GM23338 (cell line): ENCODE measurements around the gene SMIM15. TPM values are rescaled to one million over a fixed set of nuclear protein-coding genes. Genes with fewer than 3 reads are reported as not detected.
A peak's percentile ranks its signal among the peaks of the same experiment; 100 is the strongest.

Experiments used
- ATAC-seq: fragments of 200-7000 bp; cut with Tn5 transposase; 3 replicates; pipeline ENCODE4 v1.9.1; 2020
- DNase-seq: peaks from one replicate; pipeline ENCODE4 v3.0.0-alpha.2; 2015; ENCODE audit warnings: low spot score
- H2AFZ ChIP-seq: fragments of 200-600 bp; sonication (generic); 2 replicates; pipeline ENCODE4 v1.8.0; 2016; ENCODE audit warnings: antibody characterized with exemption, mild to moderate bottlenecking, moderate library complexity
- H3F3A ChIP-seq: fragments of 200-600 bp; sonication (generic); replicated peaks from 2 replicates; pipeline ENCODE4 v1.8.0; 2017; ENCODE audit warnings: antibody characterized with exemption, mixed run types, low read depth
- H3K27ac ChIP-seq: fragments of 200-600 bp; sonication (generic); 2 replicates; pipeline ENCODE4 v1.6.1; 2016; ENCODE audit warnings: low read depth
- H3K27me3 ChIP-seq: fragments of 200-600 bp; sonication (generic); 2 replicates; pipeline ENCODE4 v1.8.0; 2016; ENCODE audit warnings: mild to moderate bottlenecking, mixed run types, moderate library complexity; ENCODE audit not compliant: insufficient read depth
- H3K36me3 ChIP-seq: fragments of 200-600 bp; sonication (generic); 2 replicates; pipeline ENCODE4 v1.8.0; 2016; ENCODE audit warnings: mild to moderate bottlenecking; ENCODE audit not compliant: insufficient read depth
- H3K4me1 ChIP-seq: fragments of 200-600 bp; sonication (generic); 2 replicates; pipeline ENCODE4 v1.8.0; 2016; ENCODE audit warnings: mild to moderate bottlenecking, moderate library complexity; ENCODE audit not compliant: insufficient read depth
- H3K4me2 ChIP-seq: fragments of 200-600 bp; sonication (generic); 2 replicates; pipeline ENCODE4 v1.7.1; 2017; ENCODE audit warnings: mixed run types
- H3K4me3 ChIP-seq: fragments of 200-600 bp; sonication (generic); 2 replicates; pipeline ENCODE4 v1.6.1; 2016; ENCODE audit warnings: mixed run types
- H3K79me2 ChIP-seq: fragments of 200-600 bp; sonication (generic); replicated peaks from 2 replicates; pipeline ENCODE4 v1.8.0; 2017; ENCODE audit warnings: mild to moderate bottlenecking; ENCODE audit not compliant: insufficient read depth
- H3K9me2 ChIP-seq: fragments of 200-600 bp; sonication (generic); 2 replicates; pipeline ENCODE4 v1.8.0; 2017; ENCODE audit not compliant: insufficient read depth
- H4K20me1 ChIP-seq: fragments of 200-600 bp; sonication (generic); replicated peaks from 2 replicates; pipeline ENCODE4 v1.8.0; 2017; ENCODE audit warnings: mild to moderate bottlenecking; ENCODE audit not compliant: insufficient read depth
- H3K27ac Mint-ChIP-seq: 2 replicates; pipeline ENCODE4 v1.8.0; 2020; ENCODE audit warnings: inconsistent platforms, mild to moderate bottlenecking, moderate library complexity, mixed read lengths
- H3K27me3 Mint-ChIP-seq: 3 replicates; pipeline ENCODE4 v1.8.0; 2022; ENCODE audit warnings: low read depth, mild to moderate bottlenecking, moderate library complexity, mixed read lengths, inconsistent platforms; ENCODE audit not compliant: insufficient read depth, poor library complexity
- H3K36me3 Mint-ChIP-seq: 3 replicates; pipeline ENCODE4 v1.8.0; 2021; ENCODE audit warnings: low read depth, mild to moderate bottlenecking, inconsistent platforms, moderate library complexity, mixed read lengths
- H3K4me1 Mint-ChIP-seq: 3 replicates; pipeline ENCODE4 v1.8.0; 2020; ENCODE audit warnings: mild to moderate bottlenecking, inconsistent platforms, mixed read lengths
- H3K4me3 Mint-ChIP-seq: 3 replicates; pipeline ENCODE4 v1.8.0; 2021; ENCODE audit warnings: moderate library complexity, mild to moderate bottlenecking, inconsistent platforms, mixed read lengths
- H3K9me3 Mint-ChIP-seq: 3 replicates; pipeline ENCODE4 v1.8.0; 2020; ENCODE audit warnings: moderate library complexity, mild to moderate bottlenecking, inconsistent platforms, mixed read lengths
- CTCF ChIP-seq, 2 experiments: fragments of 200-600 bp in 1 of 2; sonication (generic) in 1 of 2; conservative IDR thresholded peaks; 2 replicates each; pipeline versions ENCODE4 v1.5.1 to v1.6.1; 2016 to 2017; ENCODE audit warnings: antibody characterized with exemption in 2 of 2, low read depth in 2 of 2, mild to moderate bottlenecking in 2 of 2, moderate library complexity in 1 of 2
- EZH2phosphoT487 ChIP-seq: fragments of 200-600 bp; sonication (generic); IDR thresholded peaks from one replicate; pipeline ENCODE4 v1.8.1; 2018; ENCODE audit warnings: antibody characterized with exemption; ENCODE audit not compliant: unreplicated experiment
- JUNB ChIP-seq: IDR thresholded peaks from one replicate; pipeline ENCODE4 v1.6.1; 2016; ENCODE audit warnings: antibody characterized with exemption; ENCODE audit not compliant: unreplicated experiment
- NANOG ChIP-seq: IDR thresholded peaks from 2 replicates; pipeline ENCODE4 v1.6.1; 2016; ENCODE audit warnings: antibody characterized with exemption, borderline replicate concordance
- REST ChIP-seq: IDR thresholded peaks from one replicate; pipeline ENCODE4 v1.6.1; 2018; ENCODE audit warnings: antibody characterized with exemption; ENCODE audit not compliant: unreplicated experiment
- STAT1 ChIP-seq: IDR thresholded peaks from one replicate; pipeline ENCODE4 v1.6.1; 2016; ENCODE audit warnings: antibody characterized with exemption; ENCODE audit not compliant: unreplicated experiment
- ZNF114 ChIP-seq: fragments of 250-450 bp; sonication (Bioruptor Pico); IDR thresholded peaks from 2 replicates; pipeline ENCODE4 v1.5.0; 2020; ENCODE audit warnings: mild to moderate bottlenecking, moderate library complexity
- polyA plus RNA-seq: library from polyadenylated mRNA; unstranded; fragments of >200 nt; fragmentation: Nextera tagmentation; extraction: Ambion mirVana; gene quantifications from 2 replicates; pipeline ENCODE4 v1.2.1, GENCODE V29; 2016
- total RNA-seq: library from RNA; depleted of rRNA; stranded (reverse); fragments of >200 nt; shearing (Covaris generic); gene quantifications from 2 replicates; pipeline ENCODE4 v1.2.3, GENCODE V29; 2014

Gene SMIM15
- total and polyA plus RNA-seq, 2 experiments from 2014 or later, result 33.4 to 53.9 TPM

GRCh38 chr5:61132559-61132958 is 29.7 kb downstream of the SMIM15 start:
- Mint-ChIP-seq H3K36me3 (no peaks in the 10 kb centered on the region), H3K4me1 (peaks cover 11% of the 10 kb centered on the region), H3K27me3 (peaks cover 2% of the 10 kb centered on the region), H3K4me3 (no peak overlapping the region), H3K27ac (no peak overlapping the region), H3K9me3 (no peaks in the 10 kb centered on the region; the same call in 2 of the 3 replicates)
- no peaks in the 10 kb centered on the region for H3K4me1 ChIP-seq
- no peaks in the 10 kb centered on the region for H3K36me3 ChIP-seq
- H3F3A ChIP-seq, result no peaks in the 10 kb centered on the region
- no peak overlapping the region for H2AFZ ChIP-seq
- H3K79me2 ChIP-seq, result no peaks in the 10 kb centered on the region
- H3K27me3 ChIP-seq, result no peaks in the 10 kb centered on the region
- no peak overlapping the region for H3K4me3 ChIP-seq
- DNase-seq (peak; percentile 50), ATAC-seq (peak; percentile 74)
- TF ChIP-seq STAT1, result no peak
- TF ChIP-seq CTCF (conservative IDR thresholded peaks at IDR 0.05; ENCODE audit: low read depth in 2 of 2), result peak in 1 of 2 experiments; percentile 35; a peak in 2 of 4 replicates
- H3K9me2 ChIP-seq, result no peaks in the 10 kb centered on the region
- no peaks in the 10 kb centered on the region for H4K20me1 ChIP-seq
- no peak overlapping the region for H3K4me2 ChIP-seq
- H3K27ac ChIP-seq, result no peak overlapping the region

- H2AFZ ChIP-seq, result no peak overlapping the region
- H3K4me2 ChIP-seq, result no peak overlapping the region
- H3K36me3 ChIP-seq, result no peaks in the 10 kb centered on the region
- H3K9me3 Mint-ChIP-seq, result no peaks in the 10 kb centered on the region; the same call in 2 of the 3 replicates
- no peaks in the 10 kb centered on the region for H3K79me2 ChIP-seq
- no peaks in the 10 kb centered on the region for H3K9me2 ChIP-seq
- H4K20me1 ChIP-seq, result no peaks in the 10 kb centered on the region
- H3K27me3 ChIP-seq, result no peaks in the 10 kb centered on the region
- no peak for TF ChIP-seq JUNB
- no peak for TF ChIP-seq REST
- no peak for TF ChIP-seq EZH2phosphoT487
- no peak for TF ChIP-seq ZNF114 (CRISPR knock-in tag)
- TF ChIP-seq CTCF (conservative IDR thresholded peaks at IDR 0.05; ENCODE audit: low read depth in 2 of 2), result no peak
- TF ChIP-seq NANOG, result no peak
- DNase-seq (no peak), ATAC-seq (no peak)
- H3K4me3 ChIP-seq, result no peak overlapping the region
- H3K4me1 Mint-ChIP-seq, result peaks cover 11% of the 10 kb centered on the region
- H3K27me3 Mint-ChIP-seq, result peaks cover 5% of the 10 kb centered on the region
- no peaks in the 10 kb centered on the region for H3F3A ChIP-seq
- no peaks in the 10 kb centered on the region; the same call in 2 of the 3 replicates for H3K36me3 Mint-ChIP-seq
- no peak overlapping the region for H3K4me3 Mint-ChIP-seq
- H3K27ac Mint-ChIP-seq, result no peak overlapping the region
- no peaks in the 10 kb centered on the region for H3K4me1 ChIP-seq
- H3K27ac ChIP-seq, result no peak overlapping the region
Measured at GRCh38 chr5:61130289-61130688, 32.0 kb downstream of the SMIM15 start.
